HG03039 (cell line): Measurements from ENCODE around the gene SENP7.
"Not testable (repeated sequence)": the region's sequence is repeated elsewhere in the genome, so short reads cannot be mapped to it uniquely, and the experiment has no call there.

ENCODE experiments used
- ATAC-seq: cut with Tn5 transposase; IDR thresholded peaks from one replicate; pipeline ENCODE4 v1.9.1; 2021; ENCODE audit warnings: mild to moderate bottlenecking, moderate library complexity; ENCODE audit not compliant: unreplicated experiment

Gene SENP7

DNA sequence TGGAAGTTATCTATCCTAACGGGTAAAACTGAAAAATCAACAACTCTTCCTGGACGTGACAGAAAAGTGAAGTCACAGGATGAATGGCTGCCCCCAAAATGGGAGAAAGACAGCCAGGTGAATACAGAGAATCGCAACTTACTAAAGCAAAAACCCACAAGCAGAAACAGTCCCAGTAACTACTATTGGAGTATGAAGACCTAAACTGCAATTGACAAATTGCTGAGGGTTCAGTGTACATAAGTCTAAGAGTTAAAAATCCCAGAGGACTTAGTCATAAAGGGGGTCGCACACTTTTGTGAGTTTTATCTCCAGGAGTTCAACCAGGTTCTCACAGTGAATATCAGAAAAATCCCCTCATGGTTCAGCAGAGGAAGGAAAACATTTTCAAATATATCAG lies 135.8 kb downstream of the SENP7 start:
- ATAC-seq: no peak

DNA sequence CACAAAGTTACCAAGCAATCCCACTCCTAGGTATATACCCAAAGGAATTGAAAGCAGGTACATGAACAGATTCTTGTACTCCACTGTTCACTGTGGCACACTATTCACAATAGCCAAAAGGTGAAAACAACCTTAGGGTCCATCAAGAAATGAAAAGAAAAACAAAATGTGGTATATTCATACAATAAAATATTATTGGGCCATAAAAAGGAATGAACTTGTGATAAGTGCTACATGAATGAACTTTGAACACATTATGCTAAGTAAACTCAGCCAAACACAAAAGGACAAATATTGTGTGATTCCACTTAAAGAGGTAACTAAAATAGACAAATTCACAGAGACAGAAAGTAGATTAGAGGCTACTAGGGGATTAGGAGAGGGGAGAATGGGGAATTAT lies 137.4 kb downstream of the SENP7 start:
- ATAC-seq: no peak

- no peak for ATAC-seq
Measured at GRCh38 chr3:101362406-101362805, 150.6 kb downstream of the SENP7 start.

GRCh38 chr3:101351829-101352228 lies 161.2 kb downstream of the SENP7 start:
- no peak for ATAC-seq

- no peak for ATAC-seq
Measured at GRCh38 chr3:101340591-101340990, 172.4 kb downstream of the SENP7 start.

- no peak for ATAC-seq
Measured at GRCh38 chr3:101333883-101334282, 179.1 kb downstream of the SENP7 start.

GRCh38 chr3:101329016-101329673 lies 183.9 kb downstream of the SENP7 start:
- ATAC-seq: no peak

DNA sequence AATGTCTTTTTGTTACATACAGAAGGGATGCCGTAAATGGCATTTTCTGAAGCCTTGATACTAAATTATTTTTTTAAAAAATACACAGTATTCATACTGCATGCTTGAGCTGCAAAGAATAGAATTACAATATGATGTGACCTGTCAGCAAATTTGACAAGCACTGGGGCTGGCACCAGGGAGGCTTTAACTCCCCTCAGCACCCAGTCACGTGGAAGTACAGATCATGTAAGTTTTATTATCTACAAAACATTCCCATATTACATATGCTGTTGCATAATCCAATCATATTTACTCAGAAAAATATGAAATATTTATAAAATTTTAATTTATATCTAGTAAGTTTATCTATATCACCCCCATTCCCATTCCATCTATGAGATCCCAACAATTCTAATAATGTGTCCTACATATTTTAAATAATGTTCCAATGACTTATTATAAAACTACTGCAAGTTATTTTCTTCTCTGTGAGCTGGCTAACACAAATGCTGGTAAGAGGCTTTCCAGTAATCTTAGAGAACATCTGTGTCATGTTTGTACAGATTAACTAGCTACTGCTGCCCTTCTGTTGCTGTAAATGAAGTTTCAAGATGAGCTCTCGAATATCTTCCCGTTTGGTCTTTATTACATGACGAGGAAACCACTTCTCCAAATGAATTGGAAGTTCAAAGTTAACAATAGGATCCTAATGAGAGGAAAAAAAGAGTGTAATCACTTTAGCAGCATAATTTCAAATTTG lies 187.4 kb downstream of the SENP7 start:
- ATAC-seq: no peak

DNA sequence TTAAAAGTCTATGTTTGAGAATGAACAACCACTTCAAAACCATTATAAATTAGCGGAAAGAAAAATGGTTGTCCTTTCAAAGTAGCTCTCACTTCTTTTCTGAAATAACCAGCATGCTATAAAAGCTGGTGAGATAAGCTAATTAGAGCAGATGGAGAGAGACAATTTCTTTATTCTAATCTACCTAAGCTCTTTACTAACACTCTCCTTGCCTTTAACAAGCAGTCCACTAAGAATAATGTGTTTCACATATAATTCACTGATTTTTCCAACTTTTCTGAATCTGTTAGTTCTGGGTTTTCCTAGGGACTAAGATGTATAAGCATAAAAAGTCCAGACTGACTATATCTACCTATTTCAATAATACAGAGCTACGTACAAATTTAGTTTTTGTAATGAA lies 192.5 kb downstream of the SENP7 start, which contains the start of gene IMPG2:
Gene IMPG2 (minus strand): TSS at position 101 of the 400 bp plus-strand sequence. CDS start 203 bp downstream, outside the sequence.
- ATAC-seq: no peak

DNA sequence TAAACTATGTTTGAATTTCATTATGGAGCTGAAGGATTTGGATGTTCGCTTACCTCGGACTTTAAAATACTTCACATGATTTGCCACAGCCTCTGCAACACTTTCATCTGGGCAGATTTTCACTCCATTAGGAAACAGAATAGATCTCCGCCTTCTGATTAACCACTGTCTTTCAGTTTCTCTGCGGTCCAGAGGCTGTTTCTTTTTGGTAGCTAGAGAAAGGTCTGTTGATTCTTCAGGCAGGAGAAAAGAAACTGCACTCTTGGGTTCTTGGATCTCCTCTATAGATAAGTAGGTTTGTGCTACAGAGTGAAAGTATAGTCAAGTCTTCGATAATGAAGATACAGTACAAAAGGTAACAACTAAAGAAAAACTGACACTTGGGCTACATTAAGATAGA lies 193.5 kb downstream of the SENP7 start:
- ATAC-seq: no peak

DNA sequence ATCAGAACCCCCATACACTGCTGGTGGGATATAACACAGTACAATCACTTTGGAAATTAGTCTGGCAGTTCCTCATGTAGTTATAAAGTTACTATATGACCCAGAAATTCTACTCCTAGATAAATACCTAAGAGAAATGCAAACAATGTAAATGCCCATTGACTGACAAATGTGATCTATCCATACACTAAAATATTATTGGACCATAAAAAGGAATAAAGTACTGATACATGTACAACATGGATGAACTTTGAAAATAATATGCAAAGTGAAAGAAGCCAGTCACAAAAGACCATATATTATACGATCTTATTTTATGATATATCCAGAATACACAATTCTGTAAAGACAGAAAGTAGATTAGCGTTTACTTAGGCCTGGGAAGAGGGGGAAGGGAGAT lies 200.5 kb downstream of the SENP7 start:
- no peak for ATAC-seq

GRCh38 chr3:101311676-101312075 lies 201.3 kb downstream of the SENP7 start:
- ATAC-seq: no peak

DNA sequence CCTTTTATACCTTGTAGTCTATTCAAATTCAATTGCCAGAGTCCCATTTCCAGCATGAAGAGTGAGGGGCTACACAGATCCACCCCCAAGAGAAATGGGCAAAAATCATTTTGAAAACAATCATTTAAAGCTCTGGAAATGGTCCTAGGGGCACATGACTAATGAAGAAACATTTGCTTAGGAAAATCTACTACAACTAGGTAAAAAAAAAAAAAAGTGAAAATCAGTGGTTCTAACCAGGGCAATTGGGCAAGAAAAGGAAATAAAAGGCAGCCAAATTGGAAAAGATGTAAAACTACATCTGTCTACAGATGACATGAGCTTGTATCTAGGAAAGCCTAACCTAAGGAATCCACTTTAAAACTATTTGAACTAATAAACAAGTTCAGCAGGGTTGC lies 202.0 kb downstream of the SENP7 start:
- no peak for ATAC-seq

- not testable (repeated sequence) for ATAC-seq
Measured at GRCh38 chr3:101308147-101308772, 204.8 kb downstream of the SENP7 start.

GRCh38 chr3:101303836-101304235 lies 209.2 kb downstream of the SENP7 start:
- ATAC-seq: no peak

GRCh38 chr3:101303089-101303731 lies 209.8 kb downstream of the SENP7 start:
- ATAC-seq: peak; percentile 65

GRCh38 chr3:101300073-101300472 lies 212.9 kb downstream of the SENP7 start:
- no peak for ATAC-seq

DNA sequence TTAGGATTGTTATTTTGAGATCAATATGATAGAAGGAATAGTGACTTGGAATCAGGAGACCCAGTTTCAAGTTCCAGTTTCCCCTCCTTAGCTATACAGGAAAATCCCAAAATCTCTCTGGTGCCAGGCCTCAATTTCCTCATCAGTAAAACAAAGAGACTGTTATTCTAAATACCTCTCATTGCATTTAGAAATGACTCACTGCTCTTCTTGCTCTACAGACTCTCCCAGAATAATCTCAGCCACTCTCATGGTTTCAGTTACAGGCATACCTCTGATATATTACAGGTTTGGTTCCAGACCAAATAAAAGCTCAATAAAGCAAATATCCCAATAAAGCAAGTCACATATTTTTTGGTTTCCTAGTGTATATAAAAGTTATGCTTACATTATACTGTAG lies 221.0 kb downstream of the SENP7 start:
- no peak for ATAC-seq

- ATAC-seq: no peak
Measured at GRCh38 chr3:101288294-101288693, 224.7 kb downstream of the SENP7 start.

- ATAC-seq: no peak
Measured at GRCh38 chr3:101284757-101285156, 228.3 kb downstream of the SENP7 start.

DNA sequence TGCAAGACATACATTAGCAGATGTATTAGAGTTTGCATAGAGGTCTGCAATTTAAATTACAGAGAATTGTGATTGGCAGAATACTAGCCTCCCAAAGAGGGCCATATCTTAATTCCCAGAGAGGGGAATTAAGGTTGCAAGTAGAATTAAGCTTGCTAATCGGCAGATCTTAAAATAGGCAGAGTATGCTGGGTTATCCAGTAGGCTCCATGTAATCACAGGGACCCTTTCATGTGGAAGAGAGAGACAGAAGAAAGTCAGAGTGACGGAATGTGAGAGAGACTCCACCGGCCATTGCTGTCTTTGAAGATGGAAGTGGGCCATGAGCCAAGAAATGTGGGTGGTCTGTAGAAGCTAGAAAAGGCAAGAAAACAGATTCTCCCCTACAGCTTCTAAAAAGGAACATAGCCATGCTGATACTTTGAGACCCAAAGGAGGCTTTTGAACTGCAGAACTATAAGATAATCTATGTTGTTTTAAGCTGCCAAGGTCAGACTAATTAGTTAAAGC lies 231.4 kb downstream of the SENP7 start:
- no peak for ATAC-seq
